DMS79 (cell line): Measurements from ENCODE around the gene PSME3.

Experiments used
- DNase-seq: peaks from one replicate; lab custom pipeline; 2025; lab: John Stamatoyannopoulos, UW

The PSME3 gene, protein sequence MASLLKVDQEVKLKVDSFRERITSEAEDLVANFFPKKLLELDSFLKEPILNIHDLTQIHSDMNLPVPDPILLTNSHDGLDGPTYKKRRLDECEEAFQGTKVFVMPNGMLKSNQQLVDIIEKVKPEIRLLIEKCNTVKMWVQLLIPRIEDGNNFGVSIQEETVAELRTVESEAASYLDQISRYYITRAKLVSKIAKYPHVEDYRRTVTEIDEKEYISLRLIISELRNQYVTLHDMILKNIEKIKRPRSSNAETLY

DNA sequence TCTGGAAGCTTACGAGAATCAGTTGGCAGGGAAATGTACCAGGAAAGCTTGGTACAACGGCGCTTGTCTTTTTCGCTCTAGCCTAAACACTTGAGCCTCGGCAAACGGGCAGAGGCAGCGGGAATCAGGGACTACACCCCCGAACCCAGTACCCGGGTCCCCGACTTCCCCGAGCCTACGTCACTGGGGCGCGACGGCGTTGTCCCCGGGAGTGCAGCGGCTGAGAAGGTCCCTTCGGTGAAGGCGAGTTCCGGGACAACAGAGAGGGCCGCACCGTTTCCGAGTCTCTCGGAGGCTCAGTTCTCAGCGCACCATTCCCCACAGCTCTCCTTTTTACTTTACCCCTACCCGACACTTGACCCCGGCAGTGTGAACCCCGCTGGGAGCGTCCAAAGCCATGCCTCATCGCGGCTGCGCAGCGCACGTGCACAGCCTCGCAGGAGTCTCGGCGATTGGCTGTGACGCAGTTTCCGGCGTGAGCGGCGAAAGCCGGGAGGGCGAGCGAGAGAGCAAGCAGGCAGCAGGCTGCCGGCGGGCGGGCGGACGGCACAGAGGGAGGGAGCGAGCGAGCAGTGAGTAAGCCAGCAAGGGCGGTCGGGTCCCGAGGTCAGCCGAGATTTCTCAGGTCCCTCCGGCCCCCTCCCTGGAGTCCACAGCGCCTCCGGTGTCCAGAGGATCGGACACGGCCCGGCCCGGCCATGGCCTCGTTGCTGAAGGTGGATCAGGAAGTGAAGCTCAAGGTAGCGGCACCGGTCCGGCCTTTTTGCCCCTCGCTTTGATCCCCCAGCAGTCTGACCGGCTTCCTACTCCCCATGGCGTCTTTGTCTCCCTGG, at the start of gene PSME3:
PSME3 (plus strand) TSS at position 464 of the 833 bp plus-strand sequence; CDS start at position 699, 235 bp downstream.
- DNase-seq: peak; percentile 81

DNA sequence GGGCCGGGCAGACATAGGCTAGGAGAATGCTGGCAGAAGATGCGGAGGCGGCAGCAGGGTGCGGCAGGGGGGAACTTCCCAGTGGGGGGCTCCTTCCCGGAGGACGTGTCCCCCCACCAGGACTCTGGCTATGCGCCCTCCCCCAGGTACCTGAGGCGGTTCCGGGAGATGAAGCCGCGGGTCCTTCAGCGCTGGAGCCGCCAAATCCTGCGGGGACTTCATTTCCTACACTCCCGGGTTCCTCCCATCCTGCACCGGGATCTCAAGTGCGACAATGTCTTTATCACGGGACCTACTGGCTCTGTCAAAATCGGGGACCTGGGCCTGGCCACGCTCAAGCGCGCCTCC, 49.4 kb upstream of the PSME3 start:
- no peak for DNase-seq

DNA sequence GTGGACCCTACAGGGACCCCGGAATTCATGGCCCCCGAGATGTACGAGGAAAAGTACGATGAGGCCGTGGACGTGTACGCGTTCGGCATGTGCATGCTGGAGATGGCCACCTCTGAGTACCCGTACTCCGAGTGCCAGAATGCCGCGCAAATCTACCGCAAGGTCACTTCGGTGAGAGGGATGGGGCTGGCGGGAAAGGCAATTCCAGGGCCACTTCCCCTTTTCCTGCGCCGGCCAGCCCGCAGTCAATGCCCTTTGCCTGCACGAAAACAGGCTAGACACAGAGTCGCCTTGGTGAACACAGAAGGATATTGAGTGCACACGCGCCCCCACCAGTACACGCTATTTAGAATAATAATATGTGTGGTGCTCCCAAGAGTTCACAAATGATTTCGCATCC, 48.8 kb upstream of the PSME3 start:
- no peak for DNase-seq

DNA sequence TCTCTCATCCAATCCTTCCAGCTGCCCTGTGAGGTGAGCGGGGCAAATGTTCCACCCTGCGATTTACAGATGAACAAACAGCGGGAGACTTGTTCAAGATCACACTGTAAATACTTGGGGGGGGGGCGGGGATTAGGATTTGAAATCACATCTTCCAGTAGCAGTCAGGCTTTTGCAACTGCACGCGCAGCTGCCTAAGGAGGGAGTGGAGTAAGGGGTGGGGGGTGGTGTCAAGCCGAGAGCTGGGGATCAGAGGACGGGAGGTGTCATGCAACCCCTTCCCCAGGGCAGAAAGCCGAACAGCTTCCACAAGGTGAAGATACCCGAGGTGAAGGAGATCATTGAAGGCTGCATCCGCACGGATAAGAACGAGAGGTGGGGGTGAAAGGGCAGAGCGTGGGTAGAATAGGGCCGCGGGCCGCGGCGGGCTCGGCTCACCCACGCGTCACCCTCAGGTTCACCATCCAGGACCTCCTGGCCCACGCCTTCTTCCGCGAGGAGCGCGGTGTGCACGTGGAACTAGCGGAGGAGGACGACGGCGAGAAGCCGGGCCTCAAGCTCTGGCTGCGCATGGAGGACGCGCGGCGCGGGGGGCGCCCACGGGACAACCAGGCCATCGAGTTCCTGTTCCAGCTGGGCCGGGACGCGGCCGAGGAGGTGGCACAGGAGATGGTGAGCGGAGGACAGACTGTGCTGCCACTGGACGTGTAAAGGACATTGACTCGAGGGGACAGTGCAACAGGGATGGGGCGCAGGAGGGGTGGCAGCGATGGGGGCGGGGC, 48.2 kb upstream of the PSME3 start:
- no peak for DNase-seq

DNA sequence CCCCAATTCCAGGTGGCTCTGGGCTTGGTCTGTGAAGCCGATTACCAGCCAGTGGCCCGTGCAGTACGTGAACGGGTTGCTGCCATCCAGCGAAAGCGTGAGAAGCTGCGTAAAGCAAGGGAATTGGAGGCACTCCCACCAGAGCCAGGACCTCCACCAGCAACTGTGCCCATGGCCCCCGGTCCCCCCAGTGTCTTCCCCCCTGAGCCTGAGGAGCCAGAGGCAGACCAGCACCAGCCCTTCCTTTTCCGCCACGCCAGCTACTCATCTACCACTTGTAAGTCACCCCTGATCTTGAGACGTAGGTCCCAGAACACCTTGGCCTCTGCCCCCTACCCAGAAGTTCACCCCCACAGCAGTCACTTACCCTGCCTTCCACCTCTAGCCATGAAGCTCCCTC, 45.9 kb upstream of the PSME3 start:
- DNase-seq: no peak

DNA sequence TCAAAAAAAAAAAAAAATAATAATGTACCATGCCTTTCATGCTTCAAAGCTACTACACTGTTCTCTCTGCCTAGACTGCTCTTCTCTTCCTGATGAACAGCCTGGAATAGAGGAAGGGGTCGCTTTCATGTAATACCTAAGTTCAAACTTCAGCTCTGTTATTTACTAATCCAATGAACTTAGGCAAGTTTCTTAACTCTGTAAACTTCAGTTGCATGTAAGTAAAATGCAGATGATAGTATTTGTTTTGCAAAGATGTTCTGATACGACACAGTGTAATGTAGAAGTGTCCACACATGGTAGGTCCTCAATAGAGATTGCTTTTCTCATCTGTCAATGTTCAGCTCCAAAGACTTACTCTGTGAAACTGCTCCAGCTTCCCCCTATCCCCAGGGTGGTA, 41.2 kb upstream of the PSME3 start:
- no peak for DNase-seq

DNA sequence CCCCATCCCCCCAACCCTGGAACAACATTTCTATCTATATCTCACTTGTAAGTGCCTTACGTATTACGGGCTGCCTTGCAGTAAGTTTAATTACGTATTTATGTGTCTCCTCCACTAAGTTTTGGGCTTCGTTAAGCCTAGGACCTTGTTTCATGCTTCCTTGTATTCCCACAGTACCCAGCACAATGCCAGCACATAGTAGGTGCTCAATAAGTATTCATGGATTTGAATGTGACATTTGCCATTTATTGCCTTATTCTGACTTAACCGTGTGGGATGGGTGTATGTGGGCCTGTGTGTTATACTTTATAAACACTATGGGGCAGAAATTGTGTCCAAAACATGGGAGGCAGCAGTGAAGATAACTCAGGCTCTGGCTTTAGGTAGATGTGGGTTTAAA, 40.7 kb upstream of the PSME3 start:
- DNase-seq: no peak

DNA sequence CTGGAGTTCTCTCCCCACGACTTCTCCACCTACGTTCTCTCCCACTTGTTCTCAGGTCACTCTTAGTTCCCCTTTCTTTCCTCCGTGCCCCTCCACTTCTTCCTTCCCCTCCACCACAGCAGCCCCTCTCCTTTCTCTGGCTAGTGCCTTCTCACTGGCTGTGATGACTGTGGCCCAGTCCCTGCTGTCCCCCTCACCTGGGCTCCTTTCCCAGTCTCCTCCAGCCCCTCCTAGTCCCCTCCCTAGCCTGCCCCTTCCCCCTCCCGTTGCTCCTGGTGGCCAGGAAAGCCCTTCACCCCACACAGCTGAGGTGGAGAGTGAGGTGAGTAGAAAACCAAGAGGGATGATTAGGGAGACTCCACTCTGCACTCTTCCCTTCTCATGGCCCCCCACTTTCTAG, 38.1 kb upstream of the PSME3 start:
- DNase-seq: no peak

DNA sequence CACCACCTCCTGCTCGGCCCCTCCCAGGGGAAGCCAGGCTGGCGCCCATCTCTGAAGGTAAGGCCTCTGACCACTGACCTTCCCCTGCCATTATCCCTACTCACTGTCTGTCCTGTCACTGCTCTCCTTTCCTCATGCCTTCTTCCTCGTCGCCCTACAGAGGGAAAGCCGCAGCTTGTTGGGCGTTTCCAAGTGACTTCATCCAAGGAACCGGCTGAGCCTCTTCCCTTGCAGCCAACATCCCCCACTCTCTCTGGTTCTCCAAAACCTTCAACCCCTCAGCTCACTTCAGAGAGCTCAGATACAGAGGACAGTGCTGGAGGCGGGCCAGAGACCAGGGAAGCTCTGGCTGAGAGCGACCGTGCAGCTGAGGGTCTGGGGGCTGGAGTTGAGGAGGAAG, 37.7 kb upstream of the PSME3 start:
- no peak for DNase-seq

DNA sequence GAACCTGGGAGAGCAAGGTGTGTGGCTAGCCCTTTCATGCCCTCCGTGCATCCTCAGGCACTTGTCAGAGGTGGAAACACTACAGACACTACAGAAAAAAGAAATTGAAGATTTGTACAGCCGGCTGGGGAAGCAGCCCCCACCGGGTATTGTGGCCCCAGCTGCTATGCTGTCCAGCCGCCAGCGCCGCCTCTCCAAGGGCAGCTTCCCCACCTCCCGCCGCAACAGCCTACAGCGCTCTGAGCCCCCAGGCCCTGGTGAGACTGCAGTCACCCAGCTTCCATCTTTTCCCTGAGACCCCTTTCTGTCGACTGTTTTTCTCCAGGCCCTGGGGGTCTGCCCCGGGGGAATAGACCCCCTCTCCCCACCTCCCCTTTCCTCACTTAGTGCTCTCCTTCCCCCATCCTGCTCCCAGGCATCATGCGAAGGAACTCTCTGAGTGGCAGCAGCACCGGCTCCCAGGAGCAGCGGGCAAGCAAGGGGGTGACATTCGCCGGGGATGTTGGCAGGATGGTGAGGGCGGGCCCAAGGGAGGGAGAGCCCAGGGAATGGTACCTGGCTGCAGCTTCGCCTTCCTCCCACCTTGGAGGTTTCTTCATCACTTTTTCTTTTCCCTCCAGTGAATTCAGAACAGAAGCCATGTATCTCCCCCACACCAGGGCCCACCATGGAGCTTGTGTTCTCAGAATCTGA, 37.0 kb upstream of the PSME3 start:
- DNase-seq: no peak

DNA sequence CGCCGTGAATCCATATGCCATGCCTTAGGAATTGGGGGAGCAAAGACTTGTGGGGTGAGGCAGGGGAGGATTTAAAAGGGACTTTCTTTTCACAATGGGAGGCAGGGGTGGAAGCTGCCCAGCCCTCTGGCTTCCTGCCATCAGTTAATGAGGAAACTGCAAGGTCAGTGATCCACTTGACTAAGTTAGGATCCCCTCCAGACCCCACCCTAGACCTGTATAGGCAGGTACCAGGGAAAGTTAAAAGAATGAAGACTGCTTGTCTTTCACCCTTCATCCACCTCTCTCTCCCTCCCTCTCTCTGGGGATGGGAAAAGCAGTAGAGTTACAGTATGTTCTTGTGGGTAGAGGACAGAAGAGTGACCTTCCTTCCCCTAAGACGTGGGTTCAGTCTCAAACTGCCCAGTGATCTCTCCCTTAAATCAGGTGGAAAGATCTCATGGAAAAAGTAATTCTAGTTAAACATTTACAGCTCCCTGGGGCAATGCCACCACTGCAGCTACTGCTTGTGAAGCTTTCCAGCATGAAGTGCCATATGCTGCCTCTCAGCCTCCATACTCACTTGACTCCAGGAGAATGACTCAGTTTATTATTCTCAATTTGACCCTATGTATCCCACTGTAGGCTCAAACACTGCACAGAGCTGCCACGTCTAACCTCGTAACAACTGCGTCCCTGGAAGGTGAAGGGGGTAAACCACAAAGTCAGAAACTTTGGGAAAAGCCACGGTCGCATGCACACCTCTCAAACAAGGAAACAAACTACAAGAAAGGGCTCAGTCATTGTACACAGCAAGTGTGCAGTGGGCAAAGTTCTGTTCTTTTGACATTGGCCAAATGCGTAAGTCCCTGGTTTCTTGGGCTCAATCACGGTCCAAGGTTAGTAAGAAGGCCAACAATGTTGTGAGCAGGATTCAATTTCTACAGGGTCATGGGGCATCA, 35.9 kb upstream of the PSME3 start:
- no peak for DNase-seq

DNA sequence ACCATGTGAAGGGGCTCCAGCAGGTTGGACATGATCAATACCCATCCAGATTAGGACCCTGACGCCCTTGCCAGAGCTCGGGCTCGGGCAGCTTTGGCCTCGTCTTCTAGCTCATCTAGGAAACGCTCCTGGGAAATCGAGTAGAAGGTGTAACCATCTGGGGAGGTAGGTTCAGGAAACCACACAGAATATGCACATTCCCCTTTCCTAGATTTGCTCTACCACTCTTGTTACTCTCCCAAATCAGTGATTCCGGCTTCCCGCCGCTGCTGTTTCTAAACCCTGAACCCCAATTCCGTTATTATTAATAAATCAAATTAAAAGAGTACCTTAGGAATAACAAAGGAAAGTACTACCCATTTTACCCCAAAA, 35.2 kb upstream of the PSME3 start:
- DNase-seq: no peak

DNA sequence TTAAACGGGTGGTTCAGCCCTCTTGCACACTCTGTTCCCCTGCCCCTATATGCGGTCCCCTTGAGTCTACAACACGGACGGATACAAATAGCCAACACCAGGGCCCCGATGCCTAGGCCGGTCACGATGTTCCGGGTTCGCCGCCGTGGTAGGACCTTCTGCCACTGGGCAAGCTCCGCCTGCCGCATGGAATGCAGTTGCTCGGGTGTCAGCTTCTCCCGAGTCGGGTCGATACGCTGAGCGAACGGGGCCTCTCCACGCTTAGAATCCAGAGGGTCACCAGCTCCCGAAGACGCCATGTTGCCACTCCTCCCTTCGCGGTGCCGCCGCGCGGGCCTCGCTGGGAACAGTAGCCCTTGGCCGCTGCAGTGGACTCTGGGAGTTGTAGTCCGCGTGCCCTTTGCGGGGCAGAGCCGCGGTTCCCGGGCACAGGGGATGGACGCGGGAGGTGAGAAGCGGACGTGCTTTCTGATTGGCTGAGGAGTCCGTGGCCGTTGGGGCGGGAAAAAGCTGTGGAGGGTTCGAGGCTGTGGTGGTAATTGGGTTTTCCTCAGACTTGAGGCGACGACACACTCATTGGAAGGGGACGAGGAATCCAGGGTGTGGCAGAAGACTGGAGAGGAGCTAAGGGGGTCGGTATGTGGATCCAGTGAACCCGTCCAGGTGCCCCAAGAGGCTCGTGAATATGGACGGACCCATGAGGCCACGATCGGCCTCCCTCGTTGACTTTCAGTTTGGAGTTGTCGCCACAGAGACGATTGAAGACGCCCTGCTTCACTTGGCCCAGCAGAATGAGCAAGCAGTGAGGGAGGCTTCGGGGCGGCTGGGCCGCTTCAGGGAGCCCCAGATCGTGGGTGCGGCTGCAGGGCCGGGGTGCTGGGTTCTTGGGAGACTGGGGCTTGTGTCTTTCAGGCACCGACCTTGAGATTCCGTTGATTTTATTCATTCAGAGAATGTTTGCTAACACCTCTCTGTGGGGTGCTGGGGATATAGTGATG, 34.5 kb upstream of the PSME3 start, which contains the start of the genes CNTD1 and COA3:
CNTD1 (plus strand) TSS at position 479 of the 998 bp plus-strand sequence; CDS start at position 686, 207 bp downstream.
COA3 (minus strand) TSS at position 322 of the 998 bp plus-strand sequence; CDS start at position 299, 23 bp downstream.
- peak; percentile 86 for DNase-seq

DNA sequence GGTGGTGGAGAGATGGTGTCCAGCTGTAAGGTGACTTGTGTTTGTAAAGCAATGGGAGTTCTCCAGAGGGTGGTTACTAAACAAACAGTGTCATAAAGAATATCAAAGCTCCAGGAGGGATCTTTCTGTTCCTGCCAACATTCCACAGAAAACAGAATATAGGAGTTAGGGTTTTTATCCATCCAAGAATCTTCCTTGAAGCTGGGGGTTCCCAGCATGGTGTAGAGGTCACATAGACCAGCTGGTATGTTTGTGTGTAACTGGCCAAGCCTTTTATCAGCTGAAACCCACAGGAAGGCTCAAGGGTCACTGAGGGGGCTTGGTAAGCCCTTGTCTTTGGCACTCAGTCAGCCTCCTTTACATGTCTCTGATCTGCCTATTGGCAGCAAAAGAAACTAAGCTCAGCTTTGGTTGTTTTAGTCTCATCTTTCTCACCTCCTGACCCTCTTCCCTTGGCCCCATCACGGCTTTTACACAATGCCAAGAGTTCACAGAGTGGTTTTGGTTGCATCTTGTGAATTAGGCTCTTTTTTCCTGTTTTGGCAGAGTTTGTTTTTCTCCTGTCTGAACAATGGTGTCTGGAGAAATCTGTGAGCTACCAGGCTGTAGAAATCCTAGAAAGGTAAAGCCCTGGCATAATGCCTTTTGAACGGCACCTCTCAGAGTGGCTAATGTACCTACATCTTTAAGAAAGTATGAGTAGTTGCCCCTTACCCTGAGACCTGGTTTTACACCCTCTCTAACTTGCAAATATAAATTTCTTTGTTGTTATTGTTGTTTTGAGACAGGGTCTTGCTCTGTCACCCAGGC, 29.9 kb upstream of the PSME3 start:
- no peak for DNase-seq

DNA sequence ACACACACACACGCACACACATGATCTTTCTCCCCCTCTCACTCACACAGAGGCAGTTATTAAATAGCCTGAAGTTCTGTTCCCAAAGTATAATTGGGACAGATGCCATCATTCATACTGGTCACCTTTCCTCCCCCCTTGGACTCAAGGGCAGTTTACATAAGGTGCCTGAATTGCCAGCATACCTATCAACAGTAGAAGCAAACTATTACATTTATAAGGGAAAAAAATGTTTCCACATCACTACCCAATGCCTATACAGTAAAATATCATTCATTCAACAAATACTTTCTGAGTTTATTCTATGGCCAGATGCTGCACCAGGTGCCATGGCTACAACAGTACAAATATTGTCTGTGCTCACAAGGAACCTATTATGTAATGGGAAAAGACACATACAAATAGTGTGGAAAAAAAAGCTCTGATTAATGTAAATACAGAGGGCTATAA, 28.3 kb upstream of the PSME3 start:
- no peak for DNase-seq

DNA sequence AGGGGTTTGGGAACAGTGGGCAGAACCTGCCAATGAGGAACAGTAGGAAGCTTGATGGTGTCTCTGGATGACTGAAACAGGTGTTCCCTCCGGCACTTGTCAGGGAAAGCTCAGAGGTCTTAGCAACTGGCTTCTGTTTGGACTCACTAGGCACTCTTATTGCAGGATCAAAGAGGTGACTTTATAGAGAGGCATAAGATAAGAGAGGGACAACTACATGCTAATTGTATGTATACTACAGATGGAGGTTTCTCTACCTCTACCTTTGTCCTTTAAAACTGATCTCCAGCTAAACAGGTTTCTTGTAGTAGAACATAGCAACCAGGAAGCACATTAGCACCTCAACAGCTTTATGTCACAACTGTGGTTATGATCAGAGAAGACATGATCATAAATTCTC, 26.9 kb upstream of the PSME3 start:
- no peak for DNase-seq

DNA sequence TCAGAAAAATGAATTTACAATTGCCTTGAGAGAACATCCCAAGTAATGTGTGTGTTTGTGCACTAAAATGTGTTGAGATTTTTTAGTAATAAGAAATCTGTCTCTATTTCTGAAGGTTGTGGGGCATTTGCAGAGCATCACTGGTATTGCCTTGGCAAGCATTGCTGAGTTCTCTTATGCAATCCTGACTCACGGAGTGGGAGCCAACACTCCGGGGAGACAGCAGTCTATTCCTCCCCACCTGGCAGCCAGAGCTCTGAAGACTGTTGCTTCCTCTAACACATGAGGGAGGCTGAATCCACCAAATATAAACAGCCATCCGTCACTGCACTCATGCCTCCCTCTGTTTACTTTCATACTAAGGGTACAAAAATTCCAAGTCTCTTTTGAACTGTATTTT, 23.9 kb upstream of the PSME3 start:
- DNase-seq: no peak

DNA sequence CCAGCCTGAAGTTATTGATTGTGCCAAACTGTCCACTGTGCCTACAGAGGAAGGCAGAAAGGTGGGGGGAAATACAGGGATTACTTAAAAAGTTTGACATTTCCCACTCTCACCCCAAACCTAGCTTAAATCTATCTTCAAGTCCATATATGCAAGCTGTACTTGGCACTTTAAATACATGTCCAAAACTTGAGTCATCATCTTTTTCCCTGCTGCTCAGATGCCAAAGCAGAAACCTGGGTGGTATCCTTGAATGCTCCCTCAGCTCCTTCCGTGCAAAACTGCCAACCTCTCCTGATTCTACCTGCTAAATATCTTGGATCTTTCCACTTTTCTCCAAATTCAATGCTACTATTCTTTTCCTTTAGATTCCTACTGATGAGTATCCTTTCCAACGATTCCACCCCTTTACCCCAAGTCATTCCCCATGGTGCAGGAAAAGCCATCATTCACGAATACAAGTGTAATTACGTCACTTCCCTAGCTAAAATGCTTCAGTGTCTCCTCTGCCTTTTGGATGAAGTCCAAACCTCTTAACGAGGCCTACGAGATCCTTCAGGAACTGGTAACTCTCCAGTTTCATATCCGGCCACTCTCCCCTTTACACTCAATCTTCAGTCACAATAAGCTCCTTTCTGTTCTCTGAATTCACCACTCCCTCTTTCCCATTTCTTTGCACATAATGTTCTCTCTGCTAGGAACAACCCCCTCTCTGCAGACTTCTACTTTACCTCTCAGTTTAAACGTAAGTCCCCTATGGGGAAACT, 18.4 kb upstream of the PSME3 start:
- peak; percentile 91 for DNase-seq
